Gastroesophageal sphincter (tissue), 3 donors: Measurements from ENCODE around the gene TMEM145.

Experiments
- EP300 ChIP-seq: sonication (generic); formaldehyde crosslinking; IDR thresholded peaks from one replicate; pipeline ENCODE4 v1.6.1; 2017; ENCODE audit warnings: antibody characterized with exemption, mild to moderate bottlenecking
- POLR2A ChIP-seq, 2 donors: fragments of 450-650 bp; IDR thresholded peaks; one replicate each; pipeline ENCODE4 v1.6.1; 2017; ENCODE audit warnings: antibody characterized with exemption in 2 of 2, mild to moderate bottlenecking in 2 of 2, moderate library complexity in 1 of 2
- TF ChIP-seq, protein P1 (sequence below), 4 experiments: fragments of 200-600 bp in 2 of 4; fragments of 450-650 bp in 2 of 4; sonication (generic) in 1 of 4; IDR thresholded peaks; one replicate each; pipeline ENCODE4 v1.5.1; 2017 to 2019; ENCODE audit warnings: antibody characterized with exemption in 4 of 4, mild to moderate bottlenecking in 2 of 4, moderate library complexity in 2 of 4

DNA sequence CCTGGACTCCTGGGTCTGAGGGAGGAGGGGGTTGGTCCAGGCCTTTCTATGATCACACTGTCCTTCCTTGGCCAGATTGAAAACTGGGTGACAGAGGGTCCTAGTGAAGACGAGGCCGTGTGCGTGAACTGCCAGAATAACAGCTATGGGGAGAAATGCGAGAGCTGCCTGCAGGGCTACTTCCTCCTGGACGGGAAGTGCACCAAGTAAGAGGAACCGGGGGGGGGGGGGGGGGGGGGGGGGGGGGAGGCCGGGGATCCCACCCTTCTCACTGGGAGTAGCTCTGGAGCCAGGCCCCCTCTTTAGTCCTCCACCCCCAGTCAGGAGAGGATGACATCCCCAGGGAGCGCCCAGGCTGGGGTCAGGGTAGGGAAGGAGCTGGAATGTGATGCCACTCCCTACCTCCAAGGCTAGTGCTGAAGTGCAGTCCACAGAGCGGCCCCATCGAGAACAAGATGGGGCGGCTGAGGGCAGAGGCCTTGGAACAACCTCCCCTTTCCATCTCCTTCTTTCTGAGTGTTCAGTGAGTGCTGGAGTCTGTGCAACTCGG, 57.6 kb downstream of the TMEM145 start:
- TF ChIP-seq, protein P1, sequence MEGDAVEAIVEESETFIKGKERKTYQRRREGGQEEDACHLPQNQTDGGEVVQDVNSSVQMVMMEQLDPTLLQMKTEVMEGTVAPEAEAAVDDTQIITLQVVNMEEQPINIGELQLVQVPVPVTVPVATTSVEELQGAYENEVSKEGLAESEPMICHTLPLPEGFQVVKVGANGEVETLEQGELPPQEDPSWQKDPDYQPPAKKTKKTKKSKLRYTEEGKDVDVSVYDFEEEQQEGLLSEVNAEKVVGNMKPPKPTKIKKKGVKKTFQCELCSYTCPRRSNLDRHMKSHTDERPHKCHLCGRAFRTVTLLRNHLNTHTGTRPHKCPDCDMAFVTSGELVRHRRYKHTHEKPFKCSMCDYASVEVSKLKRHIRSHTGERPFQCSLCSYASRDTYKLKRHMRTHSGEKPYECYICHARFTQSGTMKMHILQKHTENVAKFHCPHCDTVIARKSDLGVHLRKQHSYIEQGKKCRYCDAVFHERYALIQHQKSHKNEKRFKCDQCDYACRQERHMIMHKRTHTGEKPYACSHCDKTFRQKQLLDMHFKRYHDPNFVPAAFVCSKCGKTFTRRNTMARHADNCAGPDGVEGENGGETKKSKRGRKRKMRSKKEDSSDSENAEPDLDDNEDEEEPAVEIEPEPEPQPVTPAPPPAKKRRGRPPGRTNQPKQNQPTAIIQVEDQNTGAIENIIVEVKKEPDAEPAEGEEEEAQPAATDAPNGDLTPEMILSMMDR (IDR thresholded peaks at IDR 0.05) = no peak
- TF ChIP-seq EP300 = no peak
- TF ChIP-seq POLR2A (IDR thresholded peaks at IDR 0.05) = no peak
